Testis (tissue), 3 donors: Measurements from ENCODE around the gene SLC12A3. TPM values are rescaled to one million over a fixed set of nuclear protein-coding genes. Genes with fewer than 3 reads are reported as not detected.

Source experiments
- DNase-seq: peaks from one replicate; pipeline ENCODE4 v3.0.0-alpha.2; 2019
- H3K27ac ChIP-seq, 2 donors: fragments of 200-600 bp; sonication (generic); one replicate each; pipeline ENCODE4 v1.5.1; 2019
- H3K27me3 ChIP-seq: fragments of 200-600 bp; sonication (generic); one replicate; pipeline ENCODE4 v1.5.1; 2019
- H3K36me3 ChIP-seq: fragments of 200-600 bp; sonication (generic); one replicate; pipeline ENCODE4 v1.5.1; 2017; ENCODE audit warnings: low read depth; ENCODE audit errors: missing control alignments
- H3K4me1 ChIP-seq: fragments of 200-600 bp; sonication (generic); one replicate; pipeline ENCODE4 v1.5.1; 2019
- H3K4me3 ChIP-seq, 2 donors: fragments of 200-600 bp; sonication (generic); one replicate each; pipeline ENCODE4 v1.5.1; 2017 to 2019
- H3K9me3 ChIP-seq: fragments of 200-600 bp; sonication (generic); one replicate; pipeline ENCODE4 v1.5.1; 2017
- CTCF ChIP-seq, 3 experiments: fragments of 450-650 bp in 2 of 3; fragments of 200-600 bp in 1 of 3; sonication (generic) in 1 of 3; IDR thresholded peaks; one replicate each; pipeline ENCODE4 v1.5.1; 2016 to 2019; ENCODE audit warnings: antibody characterized with exemption in 3 of 3, mild to moderate bottlenecking in 2 of 3, moderate library complexity in 1 of 3
- POLR2A ChIP-seq: fragments of 450-650 bp; IDR thresholded peaks from one replicate; pipeline ENCODE4 v1.6.1; 2017; ENCODE audit warnings: antibody characterized with exemption, mild to moderate bottlenecking, moderate library complexity
- WGBS, 2 donors: methylation state at CpG; one replicate each; pipeline ENCODE4 v1.1.5; 2018; 5-methylcytosine and 5-hydroxymethylcytosine counted together
- intact Hi-C: fragments of 100-400 bp; cut with DNase I; formaldehyde crosslinking; loops from one replicate; pipeline ENCODE4 v1.15.1; 2023; ENCODE audit warnings: low total_unique reads
- polyA plus RNA-seq: library from polyadenylated mRNA; stranded (reverse); fragments of 350-450 nt; fragmentation: Illumina TruSeq; extraction: RNeasy Lipid Tissue Mini Kit (QIAGEN cat#74804); gene quantifications from one replicate; pipeline ENCODE4 v1.2.3, GENCODE V29; 2014; ENCODE audit warnings: low read depth, low replicate concordance; ENCODE audit not compliant: insufficient read depth
- total RNA-seq, 2 donors: library from RNA; depleted of rRNA; stranded (reverse); fragments of >200 nt; gene quantifications; one replicate each; pipeline ENCODE4 v1.2.3, GENCODE V29; 2016

SLC12A3 gene
- total and polyA plus RNA-seq, 3 donors from 2014 or later, result 0.16 to 1.1 (median 0.16) TPM

GRCh38 chr16:56915336-56916119, 50.5 kb downstream of the SLC12A3 start:
- intact Hi-C loops, result no loop called here
- H3K36me3 ChIP-seq, result no peaks in the 10 kb centered on the region
- TF ChIP-seq CTCF (IDR thresholded peaks at IDR 0.05) (no peak), POLR2A (no peak)
- no peaks in the 10 kb centered on the region for H3K9me3 ChIP-seq
- no peaks in the 10 kb centered on the region for H3K27me3 ChIP-seq
- DNase-seq, result peak; percentile 45
- peaks cover 5% of the 10 kb centered on the region for H3K4me1 ChIP-seq
- no peak overlapping the region for H3K27ac ChIP-seq
- H3K4me3 ChIP-seq, result no peak overlapping the region
- 53 to 56% methylated on average over 9 to 13 of the region's 13 CpGs for WGBS, 2 donors

- Histone ChIP-seq H3K4me1 (peaks cover 5% of the 10 kb centered on the region), H3K4me3 (no peak overlapping the region), H3K27ac (no peak overlapping the region), H3K9me3 (no peaks in the 10 kb centered on the region), H3K27me3 (no peaks in the 10 kb centered on the region), H3K36me3 (no peaks in the 10 kb centered on the region)
- no peak for TF ChIP-seq CTCF (IDR thresholded peaks at IDR 0.05)
- no peak for TF ChIP-seq POLR2A
- no peak for DNase-seq
- WGBS, 2 donors, result 69 to 82% methylated on average over 5 of the region's 5 CpGs
- intact Hi-C loops, result no loop called here
Measured at GRCh38 chr16:56916571-56917403, 51.8 kb downstream of the SLC12A3 start.

- no peak overlapping the region for H3K27ac ChIP-seq
- 70 to 76% methylated on average over 12 of the region's 12 CpGs for WGBS, 2 donors
- intact Hi-C loops, result no loop called here
- no peaks in the 10 kb centered on the region for H3K36me3 ChIP-seq
- DNase-seq, result no peak
- no peaks in the 10 kb centered on the region for H3K27me3 ChIP-seq
- H3K4me1 ChIP-seq, result no peaks in the 10 kb centered on the region
- H3K4me3 ChIP-seq, result no peak overlapping the region
- no peaks in the 10 kb centered on the region for H3K9me3 ChIP-seq
- TF ChIP-seq POLR2A (no peak), CTCF (IDR thresholded peaks at IDR 0.05) (no peak)
Measured at GRCh38 chr16:56918467-56919012, 53.5 kb downstream of the SLC12A3 start.

- intact Hi-C loops, result no loop called here
- 88 to 94% methylated on average over 11 of the region's 11 CpGs for WGBS, 2 donors
- DNase-seq, result no peak
- Histone ChIP-seq H3K36me3 (no peaks in the 10 kb centered on the region), H3K27ac (no peak overlapping the region), H3K4me3 (no peak overlapping the region), H3K9me3 (no peaks in the 10 kb centered on the region), H3K4me1 (no peaks in the 10 kb centered on the region), H3K27me3 (no peaks in the 10 kb centered on the region)
- TF ChIP-seq CTCF (IDR thresholded peaks at IDR 0.05) (no peak), POLR2A (no peak)
Measured at GRCh38 chr16:56919099-56919800, 54.2 kb downstream of the SLC12A3 start.
